ENCODE data around the gene ROCK2. TPM values are rescaled to one million over a fixed set of nuclear protein-coding genes. Genes with fewer than 3 reads are reported as not detected.
A peak's percentile ranks its signal among the peaks of the same experiment; 100 is the strongest.
"Not testable (repeated sequence)": the region's sequence is repeated elsewhere in the genome, so short reads cannot be mapped to it uniquely, and the experiment has no call there.

ROCK2 gene
- total and polyA plus RNA-seq, 8 donors, result 3.5 to 21.5 (median 12.1) TPM

DNA sequence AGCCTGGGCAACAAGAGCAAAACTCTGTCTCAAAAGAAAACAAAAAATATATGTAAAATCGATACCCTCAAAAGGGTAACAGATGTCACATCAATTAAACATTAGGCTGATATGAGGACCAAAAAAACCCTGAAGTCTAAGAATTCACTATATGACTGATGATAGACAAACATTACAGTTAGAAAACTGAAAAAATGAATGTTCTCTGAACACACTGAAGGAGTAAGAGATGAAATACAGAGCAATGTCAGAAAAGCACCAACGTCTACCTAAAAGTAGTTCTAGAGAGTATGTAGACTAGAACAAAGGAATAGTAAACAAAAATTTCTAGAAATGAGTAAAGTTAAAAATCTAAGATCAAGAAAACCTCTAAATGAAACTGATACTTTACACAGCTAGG is 107.3 kb downstream of the ROCK2 start:
- FAIRE-seq (no peak), ATAC-seq (no peak)

DNA sequence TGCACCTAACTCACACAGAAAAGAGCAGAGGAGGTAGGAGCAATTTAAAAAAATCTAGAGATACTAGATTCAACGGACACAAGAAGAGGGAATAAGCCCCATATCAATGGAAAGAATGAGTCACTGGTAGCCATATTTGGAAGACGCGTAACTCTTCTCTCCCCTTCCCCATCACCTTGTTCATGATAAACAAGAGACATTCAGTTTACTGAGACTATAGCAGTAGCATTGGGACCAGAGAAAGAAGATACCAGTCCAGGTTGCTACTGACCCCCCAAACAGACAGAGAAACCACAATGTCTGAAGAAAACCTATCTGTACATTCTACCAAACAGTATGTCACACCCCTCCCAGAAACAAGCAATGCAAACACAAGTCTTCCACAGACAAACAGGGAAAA is 108.1 kb downstream of the ROCK2 start:
- no peak for ATAC-seq
- Histone ChIP-seq H3K27me3 (no peaks in the 10 kb centered on the region), H3K4me1 (no peaks in the 10 kb centered on the region), H3K36me3 (no peaks in the 10 kb centered on the region), H3K4me3 (no peak overlapping the region), H3K9me3 (no peaks in the 10 kb centered on the region), H3K27ac (no peak overlapping the region)
- DNase-seq, result no peak
- WGBS, 2 donors, result 60 to 74% methylated on average over 3 of the region's 3 CpGs
- FAIRE-seq, result no peak
- intact Hi-C loops (cut with DNase I), result loop anchor here in 1 of 3 donors (5.0 kb wide), 1 partner anchor 176 kb away; no protein-coding TSS in a partner anchor
- TF ChIP-seq, protein P1, sequence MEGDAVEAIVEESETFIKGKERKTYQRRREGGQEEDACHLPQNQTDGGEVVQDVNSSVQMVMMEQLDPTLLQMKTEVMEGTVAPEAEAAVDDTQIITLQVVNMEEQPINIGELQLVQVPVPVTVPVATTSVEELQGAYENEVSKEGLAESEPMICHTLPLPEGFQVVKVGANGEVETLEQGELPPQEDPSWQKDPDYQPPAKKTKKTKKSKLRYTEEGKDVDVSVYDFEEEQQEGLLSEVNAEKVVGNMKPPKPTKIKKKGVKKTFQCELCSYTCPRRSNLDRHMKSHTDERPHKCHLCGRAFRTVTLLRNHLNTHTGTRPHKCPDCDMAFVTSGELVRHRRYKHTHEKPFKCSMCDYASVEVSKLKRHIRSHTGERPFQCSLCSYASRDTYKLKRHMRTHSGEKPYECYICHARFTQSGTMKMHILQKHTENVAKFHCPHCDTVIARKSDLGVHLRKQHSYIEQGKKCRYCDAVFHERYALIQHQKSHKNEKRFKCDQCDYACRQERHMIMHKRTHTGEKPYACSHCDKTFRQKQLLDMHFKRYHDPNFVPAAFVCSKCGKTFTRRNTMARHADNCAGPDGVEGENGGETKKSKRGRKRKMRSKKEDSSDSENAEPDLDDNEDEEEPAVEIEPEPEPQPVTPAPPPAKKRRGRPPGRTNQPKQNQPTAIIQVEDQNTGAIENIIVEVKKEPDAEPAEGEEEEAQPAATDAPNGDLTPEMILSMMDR (IDR thresholded peaks at IDR 0.05), result no peak

More for the DNA sequence above, 107.3 kb downstream of the ROCK2 start:
- H3K27me3 ChIP-seq, result no peaks in the 10 kb centered on the region
- 63 to 75% methylated on average over 2 of the region's 2 CpGs for WGBS, 2 donors
- H3K9me3 ChIP-seq, result no peaks in the 10 kb centered on the region
- H3K36me3 ChIP-seq, result no peaks in the 10 kb centered on the region
- no peaks in the 10 kb centered on the region for H3K4me1 ChIP-seq
- no peak overlapping the region for H3K4me3 ChIP-seq
- DNase-seq, result no peak
- H3K27ac ChIP-seq, result no peak overlapping the region
- TF ChIP-seq, protein P1 (IDR thresholded peaks at IDR 0.05), result no peak
- intact Hi-C loops (cut with DNase I), result loop anchor here in 1 of 3 donors (5.0 kb wide), 1 partner anchor 175 kb away; no protein-coding TSS in a partner anchor

DNA sequence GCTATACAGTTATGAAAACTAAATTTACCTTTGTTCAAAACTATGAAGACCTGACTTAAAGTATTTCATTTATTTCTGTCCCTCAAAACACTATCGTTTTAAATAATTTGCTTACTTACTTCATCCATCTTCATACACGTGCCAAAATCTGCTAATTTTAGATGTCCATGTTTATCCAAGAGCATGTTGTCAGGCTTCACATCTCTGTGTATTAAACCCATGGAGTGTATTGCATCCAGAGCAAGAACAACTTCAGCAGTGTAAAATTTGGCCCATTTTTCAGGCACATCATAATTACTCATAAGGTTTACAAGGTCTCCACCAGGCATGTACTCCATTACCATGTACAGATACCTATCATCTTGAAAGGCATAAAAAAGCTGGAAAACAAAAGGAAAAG is 108.9 kb downstream of the ROCK2 start:
- H3K27me3 ChIP-seq, result no peaks in the 10 kb centered on the region
- H3K4me3 ChIP-seq, result no peak overlapping the region
- H3K27ac ChIP-seq, result no peak overlapping the region
- intact Hi-C loops (cut with DNase I), result loop anchor here in 1 of 3 donors (5.0 kb wide), 1 partner anchor 177 kb away; no protein-coding TSS in a partner anchor
- FAIRE-seq, result no peak
- TF ChIP-seq, protein P1 (IDR thresholded peaks at IDR 0.05), result no peak
- no peaks in the 10 kb centered on the region for H3K4me1 ChIP-seq
- ATAC-seq, result no peak
- no peaks in the 10 kb centered on the region for H3K36me3 ChIP-seq
- DNase-seq, result no peak
- 20 to 21% methylated on average over 2 of the region's 2 CpGs for WGBS, 2 donors
- H3K9me3 ChIP-seq, result no peaks in the 10 kb centered on the region

- no peaks in the 10 kb centered on the region for H3K36me3 ChIP-seq
- H3K27ac ChIP-seq, result no peak overlapping the region
- no peaks in the 10 kb centered on the region for H3K4me1 ChIP-seq
- no peaks in the 10 kb centered on the region for H3K27me3 ChIP-seq
- DNase-seq (no peak), ATAC-seq (peak in 3 of 4 donors; percentile 70 to 80 (median 74)), FAIRE-seq (peak; percentile 95)
- TF ChIP-seq, protein P1 (IDR thresholded peaks at IDR 0.05), result peak in 3 of 4 donors; percentile 13 to 33 (median 32)
- no peaks in the 10 kb centered on the region for H3K9me3 ChIP-seq
- 23 to 33% methylated on average over 1 of the region's 1 CpG for WGBS, 2 donors
- intact Hi-C loops (cut with DNase I), result loop anchor here in 1 of 3 donors (5.0 kb wide), 1 partner anchor 178 kb away; no protein-coding TSS in a partner anchor
- H3K4me3 ChIP-seq, result no peak overlapping the region
These were observed 110.1 kb downstream of the ROCK2 start for GRCh38 chr2:11234309-11234708.

GRCh38 chr2:11231193-11231592 is 113.2 kb downstream of the ROCK2 start:
- not testable (repeated sequence) for H3K27me3 ChIP-seq, H3K9me3 ChIP-seq, H3K4me1 ChIP-seq, ATAC-seq, H3K27ac ChIP-seq, H3K4me3 ChIP-seq, H3K36me3 ChIP-seq, DNase-seq, FAIRE-seq
- intact Hi-C loops (cut with DNase I), result loop anchor here in 1 of 3 donors (5.0 kb wide), 1 partner anchor 181 kb away; no protein-coding TSS in a partner anchor
- WGBS, 2 donors, result 92 to 94% methylated on average over 11 of the region's 11 CpGs
